Parathyroid adenoma (tissue), 2 donors: Measurements from ENCODE around the gene GKN1.

Experiments
- H2AFZ ChIP-seq: fragments of 300-600 bp; sonication (generic); one replicate; pipeline ENCODE4 v1.7.0; 2017; ENCODE audit warnings: antibody characterized with exemption, mild to moderate bottlenecking
- H3K27ac ChIP-seq: fragments of 300-600 bp; sonication (generic); one replicate; pipeline ENCODE4 v1.7.0; 2017
- H3K27me3 ChIP-seq: fragments of 300-600 bp; sonication (generic); one replicate; pipeline ENCODE4 v1.7.0; 2017; ENCODE audit warnings: low read length; ENCODE audit not compliant: control insufficient read depth, insufficient read depth
- H3K36me3 ChIP-seq: fragments of 300-600 bp; sonication (generic); one replicate; pipeline ENCODE4 v1.7.0; 2017; ENCODE audit warnings: low read length; ENCODE audit not compliant: control insufficient read depth, insufficient read depth
- H3K4me1 ChIP-seq: fragments of 300-600 bp; sonication (generic); one replicate; pipeline ENCODE4 v1.7.0; 2017; ENCODE audit warnings: control low read depth
- H3K4me2 ChIP-seq: fragments of 300-600 bp; sonication (generic); one replicate; pipeline ENCODE4 v1.7.0; 2017; ENCODE audit warnings: low read length
- H3K4me3 ChIP-seq: fragments of 300-600 bp; sonication (generic); one replicate; pipeline ENCODE4 v1.7.0; 2017; ENCODE audit warnings: low read depth, low read length
- H3K79me2 ChIP-seq: fragments of 300-600 bp; sonication (generic); one replicate; pipeline ENCODE4 v1.7.0; 2017; ENCODE audit warnings: control low read depth
- H3K9ac ChIP-seq: fragments of 300-600 bp; sonication (generic); one replicate; pipeline ENCODE4 v1.7.0; 2017; ENCODE audit warnings: mild to moderate bottlenecking
- H3K9me3 ChIP-seq: fragments of 300-600 bp; sonication (generic); one replicate; pipeline ENCODE4 v1.7.0; 2017; ENCODE audit warnings: low read length; ENCODE audit not compliant: control insufficient read depth
- TF ChIP-seq, protein P1 (sequence below): fragments of 300-600 bp; sonication (generic); IDR thresholded peaks from one replicate; pipeline ENCODE4 v1.7.0; 2017; ENCODE audit warnings: antibody characterized with exemption, mild to moderate bottlenecking
- donor health status: primary hyperparathyroidism.

Gene GKN1

DNA sequence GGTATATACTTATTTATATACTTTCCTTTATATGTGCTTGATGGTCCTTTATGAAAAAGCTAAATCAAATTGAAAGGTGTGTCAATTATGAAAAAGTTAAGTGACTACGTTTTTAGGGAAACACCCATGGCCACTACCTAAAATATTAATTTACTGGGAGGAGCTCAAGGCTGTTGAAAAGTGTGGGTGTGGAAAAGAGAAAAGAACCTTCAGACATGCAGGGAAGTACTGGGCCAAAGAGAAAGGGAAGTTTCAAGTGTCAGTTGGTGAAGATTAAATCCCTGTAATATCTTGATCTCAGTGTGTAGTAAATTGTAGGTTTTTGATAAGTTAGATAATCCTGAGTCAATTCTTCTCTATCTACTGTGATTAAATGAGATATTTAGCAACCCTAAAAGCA lies 6.2 kb upstream of the GKN1 start:
- TF ChIP-seq, protein P1, sequence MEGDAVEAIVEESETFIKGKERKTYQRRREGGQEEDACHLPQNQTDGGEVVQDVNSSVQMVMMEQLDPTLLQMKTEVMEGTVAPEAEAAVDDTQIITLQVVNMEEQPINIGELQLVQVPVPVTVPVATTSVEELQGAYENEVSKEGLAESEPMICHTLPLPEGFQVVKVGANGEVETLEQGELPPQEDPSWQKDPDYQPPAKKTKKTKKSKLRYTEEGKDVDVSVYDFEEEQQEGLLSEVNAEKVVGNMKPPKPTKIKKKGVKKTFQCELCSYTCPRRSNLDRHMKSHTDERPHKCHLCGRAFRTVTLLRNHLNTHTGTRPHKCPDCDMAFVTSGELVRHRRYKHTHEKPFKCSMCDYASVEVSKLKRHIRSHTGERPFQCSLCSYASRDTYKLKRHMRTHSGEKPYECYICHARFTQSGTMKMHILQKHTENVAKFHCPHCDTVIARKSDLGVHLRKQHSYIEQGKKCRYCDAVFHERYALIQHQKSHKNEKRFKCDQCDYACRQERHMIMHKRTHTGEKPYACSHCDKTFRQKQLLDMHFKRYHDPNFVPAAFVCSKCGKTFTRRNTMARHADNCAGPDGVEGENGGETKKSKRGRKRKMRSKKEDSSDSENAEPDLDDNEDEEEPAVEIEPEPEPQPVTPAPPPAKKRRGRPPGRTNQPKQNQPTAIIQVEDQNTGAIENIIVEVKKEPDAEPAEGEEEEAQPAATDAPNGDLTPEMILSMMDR: no peak
- H3K9ac ChIP-seq: no peak overlapping the region
- no peaks in the 10 kb centered on the region for H3K4me1 ChIP-seq
- H3K36me3 ChIP-seq: no peaks in the 10 kb centered on the region
- no peaks in the 10 kb centered on the region for H3K79me2 ChIP-seq
- no peaks in the 10 kb centered on the region for H3K27me3 ChIP-seq
- H2AFZ ChIP-seq: no peak overlapping the region
- H3K27ac ChIP-seq: no peak overlapping the region
- no peaks in the 10 kb centered on the region for H3K9me3 ChIP-seq
- H3K4me3 ChIP-seq: no peak overlapping the region
- no peak overlapping the region for H3K4me2 ChIP-seq

DNA sequence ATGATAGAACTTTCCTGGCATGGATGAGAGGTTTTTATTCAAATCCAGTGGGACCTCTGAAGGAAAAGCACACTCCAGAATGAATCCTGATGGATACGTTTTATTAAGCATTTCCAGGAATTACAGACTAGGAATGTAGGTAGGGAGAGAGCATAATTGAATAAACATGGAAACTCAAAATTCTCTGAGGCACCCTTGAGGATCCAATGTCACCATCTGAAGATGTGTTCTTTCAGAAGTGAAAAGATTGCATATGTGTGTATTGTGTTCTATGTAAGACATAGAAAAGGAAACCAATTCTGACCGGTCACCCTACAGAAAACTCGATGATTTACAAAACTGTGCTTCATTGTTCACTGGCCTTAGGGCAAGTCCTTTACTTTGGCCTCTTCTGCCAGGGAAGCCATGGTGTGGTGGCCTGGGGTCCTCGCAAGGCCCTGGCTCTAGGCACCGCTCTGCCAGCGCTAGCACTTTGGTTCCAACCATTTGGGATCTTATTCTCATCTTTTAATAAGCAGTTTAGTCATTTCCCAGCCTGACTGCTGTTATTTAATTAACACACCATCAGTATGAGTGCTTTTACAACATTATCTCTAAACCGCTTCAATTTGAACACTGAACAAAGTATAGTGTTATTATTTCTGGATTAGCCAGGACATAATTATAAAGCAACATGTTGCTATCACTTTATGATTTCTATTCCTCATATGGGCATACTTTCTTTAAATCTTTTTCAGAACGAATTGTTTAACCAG lies 4.5 kb upstream of the GKN1 start:
- H3K27ac ChIP-seq: no peak overlapping the region
- no peak overlapping the region for H3K9ac ChIP-seq
- H3K4me3 ChIP-seq: no peak overlapping the region
- no peak overlapping the region for H3K4me2 ChIP-seq
- H3K36me3 ChIP-seq: no peaks in the 10 kb centered on the region
- no peaks in the 10 kb centered on the region for H3K4me1 ChIP-seq
- H2AFZ ChIP-seq: no peak overlapping the region
- TF ChIP-seq, protein P1: no peak
- H3K9me3 ChIP-seq: no peaks in the 10 kb centered on the region
- no peaks in the 10 kb centered on the region for H3K79me2 ChIP-seq
- H3K27me3 ChIP-seq: no peaks in the 10 kb centered on the region

DNA sequence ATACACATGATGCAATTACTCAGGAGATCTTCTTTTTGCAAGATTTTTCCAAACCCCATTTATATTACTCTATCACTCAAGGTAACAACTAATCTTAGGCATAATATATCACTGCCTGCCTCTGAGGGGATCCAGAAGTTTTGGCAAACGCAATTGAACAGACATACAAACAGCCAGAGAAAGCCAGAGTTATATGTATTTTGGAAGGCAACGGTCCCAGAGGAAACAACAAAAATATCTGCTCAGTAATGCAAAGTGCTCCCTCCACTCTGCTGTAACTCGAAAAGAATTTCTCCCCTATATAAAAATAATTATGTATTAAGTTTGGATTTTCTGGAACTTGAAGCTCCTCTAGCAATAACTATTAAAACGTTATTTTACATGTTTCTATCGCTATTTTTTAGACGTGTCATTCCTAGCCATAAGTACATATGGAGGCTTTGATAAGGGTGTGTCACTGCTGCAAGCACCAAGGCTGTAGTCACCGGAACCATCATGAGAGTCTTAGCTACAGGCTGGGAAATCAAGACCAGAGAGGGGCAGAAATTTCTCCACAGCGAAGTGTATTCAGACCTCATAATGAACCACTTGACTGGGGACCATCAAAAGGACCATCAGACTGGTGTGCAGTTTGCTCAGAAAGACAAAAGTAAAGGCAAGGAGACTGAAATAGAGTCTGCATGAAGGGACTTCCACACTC lies 3.7 kb upstream of the GKN1 start:
- no peaks in the 10 kb centered on the region for H3K79me2 ChIP-seq
- H3K36me3 ChIP-seq: no peaks in the 10 kb centered on the region
- no peak overlapping the region for H3K9ac ChIP-seq
- H2AFZ ChIP-seq: no peak overlapping the region
- no peak overlapping the region for H3K4me3 ChIP-seq
- H3K4me2 ChIP-seq: no peak overlapping the region
- H3K9me3 ChIP-seq: no peaks in the 10 kb centered on the region
- H3K27ac ChIP-seq: no peak overlapping the region
- TF ChIP-seq, protein P1: no peak
- H3K4me1 ChIP-seq: no peaks in the 10 kb centered on the region
- H3K27me3 ChIP-seq: no peaks in the 10 kb centered on the region

DNA sequence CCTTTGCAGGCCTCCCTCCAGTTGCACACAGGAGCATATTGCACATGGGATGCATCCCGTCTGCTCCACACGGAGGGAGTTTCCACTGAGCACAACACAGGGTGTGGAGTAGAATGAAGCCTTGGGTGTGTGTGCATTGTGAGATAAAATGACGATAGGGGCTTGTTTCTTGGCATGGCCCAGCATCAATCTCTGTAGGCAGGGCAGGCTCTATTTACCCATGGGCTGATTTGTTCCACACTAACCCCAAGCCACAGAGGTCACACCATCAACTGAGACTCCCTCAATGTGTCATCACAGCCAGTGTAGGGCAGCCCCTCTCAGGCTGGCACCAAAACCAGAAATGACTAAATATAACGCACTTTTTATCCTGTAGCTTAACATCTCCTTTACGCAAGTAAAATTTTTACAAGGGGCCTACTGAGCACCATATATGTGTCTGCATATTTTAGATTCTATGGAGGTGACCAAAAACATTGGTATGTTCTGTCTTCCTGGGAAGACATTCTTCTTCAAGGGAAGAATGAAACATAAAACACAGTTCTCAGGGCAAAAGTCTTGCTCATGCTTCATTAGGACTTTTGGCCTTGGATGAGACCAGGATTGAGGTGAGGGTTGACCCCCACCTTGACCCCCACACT lies 2.7 kb upstream of the GKN1 start:
- Histone ChIP-seq H2AFZ (no peak overlapping the region), H3K9ac (no peak overlapping the region), H3K27me3 (no peaks in the 10 kb centered on the region), H3K27ac (no peak overlapping the region), H3K36me3 (no peaks in the 10 kb centered on the region), H3K9me3 (no peaks in the 10 kb centered on the region), H3K4me2 (no peak overlapping the region), H3K4me3 (no peak overlapping the region), H3K79me2 (no peaks in the 10 kb centered on the region), H3K4me1 (no peaks in the 10 kb centered on the region)
- TF ChIP-seq, protein P1: no peak
